ENCODE results near the gene SULT4A1. TPM values are rescaled to one million over a fixed set of nuclear protein-coding genes. Genes with fewer than 3 reads are reported as not detected.

SULT4A1 gene
- total and polyA plus RNA-seq, 2 of the 4 experiments (the other 2 are of a cell fraction) = 1.1 to 5.2 TPM

- peaks cover 17% of the 10 kb centered on the region for H4K20me1 ChIP-seq (ENCODE audit: insufficient read depth, low read length)
- peaks cover 0 to 5% of the 10 kb centered on the region in 2 experiments; a peak in 1 of 4 replicates for H3K79me1 ChIP-seq (ENCODE audit: low read depth in 1 of 2, low read length in 2 of 2)
- ATAC-seq (ENCODE audit: low read depth) (no peak), DNase-seq (no peak)
- TF ChIP-seq RFX5 (IDR thresholded peaks at IDR 0.05; ENCODE audit: low read depth, low read length) (no peak), NFE2L2 (IDR thresholded peaks at IDR 0.05; ENCODE audit: low read depth, low read length) (no peak), MAFK (IDR thresholded peaks at IDR 0.05; ENCODE audit: low read depth, low read length) (no peak), MXI1 (IDR thresholded peaks at IDR 0.05; ENCODE audit: borderline replicate concordance, low read depth, low read length) (no peak), FOS (IDR thresholded peaks at IDR 0.05; ENCODE audit: low read depth, low read length) (no peak), CHD1 (IDR thresholded peaks at IDR 0.05; ENCODE audit: low read depth, low read length) (no peak)
- no peak overlapping the region for H3K18ac ChIP-seq (ENCODE audit: low read depth, low read length)
- no peak overlapping the region for H3K4me3 ChIP-seq (ENCODE audit: insufficient read depth, low read depth, low read length)
- no peak overlapping the region for H3K14ac ChIP-seq (replicated peaks; ENCODE audit: low read depth, low read length)
- H2BK20ac ChIP-seq (ENCODE audit: low read depth, low read length) = no peak overlapping the region
- H4K5ac ChIP-seq (ENCODE audit: low read depth, low read length) = no peak overlapping the region
- H2BK5ac ChIP-seq (ENCODE audit: low read depth, low read length, poor library complexity, severe bottlenecking) = no peak overlapping the region
- intact Hi-C loops (cut with micrococcal nuclease) (no loop called here), in situ Hi-C loops (cut with MboI; ENCODE audit: low sequenced_read_pairs) (no loop called here), dilution Hi-C loops (cut with HindIII; ENCODE audit: low sequenced_read_pairs, unreplicated experiment) (no loop called here)
- no peak overlapping the region for H3K23ac ChIP-seq (ENCODE audit: low read depth, low read length)
- H2BK120ac ChIP-seq (ENCODE audit: low read depth, low read length) = no peak overlapping the region
- H4K91ac ChIP-seq (ENCODE audit: insufficient read depth, low read depth, low read length) = no peak overlapping the region
- H3K4me1 ChIP-seq (ENCODE audit: control insufficient read depth, insufficient read depth, low read length) = peaks cover 5% of the 10 kb centered on the region; the same call in 1 of the 2 replicates
- H3K27ac ChIP-seq (ENCODE audit: insufficient read depth, low read length) = no peak overlapping the region
- no peak overlapping the region for H2AFZ ChIP-seq (replicated peaks; ENCODE audit: low read length, poor library complexity)
- H3K9ac ChIP-seq (ENCODE audit: low read depth, low read length) = no peak overlapping the region
- H3K27me3 ChIP-seq (ENCODE audit: control insufficient read depth, insufficient read depth, low read length) = peaks cover 1% of the 10 kb centered on the region; the same call in 1 of the 2 replicates
- POLR2A ChIA-PET (ENCODE audit: unreplicated experiment) = no interaction called here
- no peaks in the 10 kb centered on the region for H3K9me3 ChIP-seq (ENCODE audit: control insufficient read depth, insufficient read depth, low read length)
- H3K4me2 ChIP-seq (ENCODE audit: low read depth, low read length) = no peak overlapping the region
- no CpG with 5 or more reads among the region's 13 CpGs for WGBS, 2 experiments (ENCODE audit: extremely low coverage in 2 of 2, insufficient read length in 1 of 2)
- H2AK9ac ChIP-seq (replicated peaks; ENCODE audit: low read depth, low read length, poor library complexity) = no peak overlapping the region
- CTCF ChIA-PET = no interaction called here
- H3K56ac ChIP-seq (ENCODE audit: extremely low read depth, insufficient read depth, low read length) = no peak overlapping the region
- no peaks in the 10 kb centered on the region for H3K36me3 ChIP-seq (ENCODE audit: control insufficient read depth, insufficient read depth, low read length)
- no peak overlapping the region for H2AK5ac ChIP-seq (ENCODE audit: low read depth, low read length)
- H3K4ac ChIP-seq (ENCODE audit: low read depth, low read length) = no peak overlapping the region
- no peak overlapping the region for H4K8ac ChIP-seq (ENCODE audit: low read depth in 2 of 2, low read length in 2 of 2)
- H2BK15ac ChIP-seq (ENCODE audit: low read depth, low read length) = no peak overlapping the region
- BruUV-seq (replicated peaks) = no TSS peak
- no peaks in the 10 kb centered on the region for H3K9me1 ChIP-seq (ENCODE audit: insufficient read depth, low read length)
Measured at GRCh38 chr22:43851058-43851978, 11.0 kb downstream of the SULT4A1 start.
